NCI-H460 (cell line): Measurements from ENCODE around the gene PARD3. TPM values are rescaled to one million over a fixed set of nuclear protein-coding genes. Genes with fewer than 3 reads are reported as not detected.
A peak's percentile ranks its signal among the peaks of the same experiment; 100 is the strongest.
"Not testable (repeated sequence)": the region's sequence is repeated elsewhere in the genome, so short reads cannot be mapped to it uniquely, and the experiment has no call there.

Experiments
- DNase-seq: peaks from one replicate; pipeline ENCODE4 v3.0.0-alpha.2; 2016; ENCODE audit warnings: low read depth; ENCODE audit errors: extremely low read depth
- total RNA-seq: library from RNA; depleted of rRNA; stranded (reverse); fragments of >200 nt; shearing (Covaris generic); gene quantifications from 2 replicates; pipeline ENCODE4 v1.2.3, GENCODE V29; 2014

The PARD3 gene
- total RNA-seq, 1 experiment from 2014 or later, result 75.1 TPM

GRCh38 chr10:34768972-34769330 is 46.1 kb downstream of the PARD3 start:
- DNase-seq, result no peak

GRCh38 chr10:34768261-34768971 is 46.7 kb downstream of the PARD3 start:
- DNase-seq, result no peak

- no peak for DNase-seq
These were observed 48.1 kb downstream of the PARD3 start for GRCh38 chr10:34766811-34767494.

- no peak for DNase-seq
These were observed 48.9 kb downstream of the PARD3 start for GRCh38 chr10:34766266-34766600.

- no peak for DNase-seq
These were observed 50.6 kb downstream of the PARD3 start for GRCh38 chr10:34764472-34764946.

- no peak for DNase-seq
These were observed 52.3 kb downstream of the PARD3 start for GRCh38 chr10:34762603-34763299.

GRCh38 chr10:34762156-34762555 is 52.9 kb downstream of the PARD3 start:
- no peak for DNase-seq

- DNase-seq, result no peak
These were observed 53.6 kb downstream of the PARD3 start for GRCh38 chr10:34761453-34761852.

- DNase-seq, result no peak
These were observed 54.5 kb downstream of the PARD3 start for GRCh38 chr10:34760606-34761005.

- DNase-seq, result no peak
These were observed 55.3 kb downstream of the PARD3 start for GRCh38 chr10:34759837-34760215.

GRCh38 chr10:34759161-34759836 is 55.8 kb downstream of the PARD3 start:
- DNase-seq, result no peak

GRCh38 chr10:34758447-34758996 is 56.6 kb downstream of the PARD3 start:
- DNase-seq, result peak; percentile 70

GRCh38 chr10:34757933-34758332 is 57.2 kb downstream of the PARD3 start:
- no peak for DNase-seq

- DNase-seq, result not testable (repeated sequence)
These were observed 57.9 kb downstream of the PARD3 start for GRCh38 chr10:34757181-34757580.

GRCh38 chr10:34756584-34756983 is 58.5 kb downstream of the PARD3 start:
- DNase-seq, result no peak

- no peak for DNase-seq
These were observed 61.9 kb downstream of the PARD3 start for GRCh38 chr10:34753014-34753757.

GRCh38 chr10:34751272-34751671 is 63.8 kb downstream of the PARD3 start:
- no peak for DNase-seq

- DNase-seq, result not testable (repeated sequence)
These were observed 64.3 kb downstream of the PARD3 start for GRCh38 chr10:34750795-34751194.

GRCh38 chr10:34748767-34749166 is 66.3 kb downstream of the PARD3 start:
- no peak for DNase-seq

- no peak for DNase-seq
These were observed 66.7 kb downstream of the PARD3 start for GRCh38 chr10:34748357-34748756.
